ENCODE data around the gene EEA1. TPM values are rescaled to one million over a fixed set of nuclear protein-coding genes. Genes with fewer than 3 reads are reported as not detected.

EEA1 gene
- total and polyA plus RNA-seq, 2 experiments from 2014 or later = 19.1 to 20.7 TPM

DNA sequence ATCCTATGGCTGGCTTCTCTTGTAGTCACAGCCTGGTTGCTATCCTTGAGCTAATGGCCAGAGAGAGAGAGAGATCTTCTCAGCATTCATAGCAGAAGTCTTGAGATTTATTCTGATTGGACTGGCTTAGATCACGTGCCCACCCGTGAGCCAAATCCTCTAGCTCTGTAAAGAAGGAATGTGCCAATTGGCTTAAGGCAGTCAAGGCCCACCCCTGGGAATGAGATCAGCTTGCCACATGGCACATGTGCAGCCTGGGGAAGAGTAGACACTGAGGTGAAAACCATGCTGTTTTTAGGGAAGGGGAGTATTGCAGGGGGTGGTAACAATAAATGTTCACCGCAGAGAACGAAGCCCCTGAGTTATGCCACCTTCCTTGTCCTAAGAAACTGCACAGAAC, 190.0 kb downstream of the EEA1 start:
- Histone ChIP-seq H3K79me2 (no peaks in the 10 kb centered on the region), H2AFZ (no peak overlapping the region), H3K4me2 (no peak overlapping the region), H3K27me3 (no peaks in the 10 kb centered on the region), H4K20me1 (ENCODE audit: insufficient read depth, poor library complexity, severe bottlenecking) (no peaks in the 10 kb centered on the region), H3K9me3 (ENCODE audit: low read depth) (no peaks in the 10 kb centered on the region), H3K4me3 (no peak overlapping the region), H3K4me1 (ENCODE audit: insufficient read depth) (no peaks in the 10 kb centered on the region), H3K9me2 (replicated peaks; ENCODE audit: insufficient read depth) (no peaks in the 10 kb centered on the region), H3K36me3 (replicated peaks; ENCODE audit: insufficient read depth, low read depth) (no peaks in the 10 kb centered on the region), H3K27ac (no peak overlapping the region)
- WGBS (ENCODE audit: low lambda C conversion rate, missing lambda C conversion rate) = 87% methylated on average over 4 of the region's 4 CpGs
- DNase-seq (ENCODE audit: low spot score) = no peak
- TF ChIP-seq, protein P1, sequence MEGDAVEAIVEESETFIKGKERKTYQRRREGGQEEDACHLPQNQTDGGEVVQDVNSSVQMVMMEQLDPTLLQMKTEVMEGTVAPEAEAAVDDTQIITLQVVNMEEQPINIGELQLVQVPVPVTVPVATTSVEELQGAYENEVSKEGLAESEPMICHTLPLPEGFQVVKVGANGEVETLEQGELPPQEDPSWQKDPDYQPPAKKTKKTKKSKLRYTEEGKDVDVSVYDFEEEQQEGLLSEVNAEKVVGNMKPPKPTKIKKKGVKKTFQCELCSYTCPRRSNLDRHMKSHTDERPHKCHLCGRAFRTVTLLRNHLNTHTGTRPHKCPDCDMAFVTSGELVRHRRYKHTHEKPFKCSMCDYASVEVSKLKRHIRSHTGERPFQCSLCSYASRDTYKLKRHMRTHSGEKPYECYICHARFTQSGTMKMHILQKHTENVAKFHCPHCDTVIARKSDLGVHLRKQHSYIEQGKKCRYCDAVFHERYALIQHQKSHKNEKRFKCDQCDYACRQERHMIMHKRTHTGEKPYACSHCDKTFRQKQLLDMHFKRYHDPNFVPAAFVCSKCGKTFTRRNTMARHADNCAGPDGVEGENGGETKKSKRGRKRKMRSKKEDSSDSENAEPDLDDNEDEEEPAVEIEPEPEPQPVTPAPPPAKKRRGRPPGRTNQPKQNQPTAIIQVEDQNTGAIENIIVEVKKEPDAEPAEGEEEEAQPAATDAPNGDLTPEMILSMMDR (IDR thresholded peaks at IDR 0.05; ENCODE audit: poor library complexity) = no peak
- no peak for TF ChIP-seq EZH2 (IDR thresholded peaks at IDR 0.05; ENCODE audit: borderline replicate concordance)
- TF ChIP-seq EZH2phosphoT487 (IDR thresholded peaks at IDR 0.05; ENCODE audit: low read depth, severe bottlenecking, unreplicated experiment) = no peak

DNA sequence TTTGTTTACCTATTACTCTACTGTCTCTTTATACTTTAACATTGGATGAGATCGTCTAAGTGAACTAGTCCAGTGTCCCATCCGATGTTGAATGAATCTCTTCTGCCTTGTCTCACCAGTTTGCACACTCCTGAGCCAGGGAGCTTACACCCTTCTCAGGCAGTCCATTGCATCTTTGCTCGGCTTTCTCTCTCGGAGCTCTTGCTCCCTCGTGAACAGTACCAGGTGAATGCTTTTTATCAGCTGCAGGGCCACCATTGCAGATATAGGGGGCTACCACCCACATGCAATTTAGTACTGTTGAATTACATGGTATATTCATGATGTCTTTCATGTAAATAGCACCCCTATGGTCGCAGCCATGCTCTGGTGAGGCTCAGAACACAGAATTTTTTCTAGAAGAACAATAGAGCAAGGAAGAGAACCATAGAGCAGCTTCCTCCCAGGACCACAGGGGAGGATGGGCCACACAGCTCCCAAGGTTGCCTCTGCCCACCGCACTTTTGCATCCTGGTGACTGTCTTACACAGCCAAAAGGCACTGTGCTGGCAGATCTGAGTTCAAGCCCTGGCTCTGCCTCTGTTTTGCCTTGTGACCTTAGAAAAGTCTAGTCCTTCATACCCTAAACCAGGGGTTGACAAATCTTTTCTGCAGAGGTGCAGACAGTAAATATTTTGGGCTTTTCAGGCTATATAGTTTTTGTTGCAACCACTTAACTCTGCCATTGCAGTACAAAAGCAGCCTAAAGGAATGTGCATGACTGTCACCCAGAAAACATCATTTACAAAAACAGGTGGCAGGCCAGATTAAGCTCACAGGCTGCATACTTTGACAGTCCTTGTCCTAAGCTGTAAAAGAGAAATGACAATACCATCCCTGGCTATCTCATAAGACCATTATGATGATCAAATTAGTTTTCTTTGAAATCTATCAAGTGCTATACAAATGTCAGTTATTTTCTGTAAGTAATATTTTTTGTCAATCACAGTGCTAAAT, 190.9 kb downstream of the EEA1 start:
- 95% methylated on average over 7 of the region's 7 CpGs for WGBS (ENCODE audit: low lambda C conversion rate, missing lambda C conversion rate)
- TF ChIP-seq EZH2 (IDR thresholded peaks at IDR 0.05; ENCODE audit: borderline replicate concordance) (no peak), EZH2phosphoT487 (IDR thresholded peaks at IDR 0.05; ENCODE audit: low read depth, severe bottlenecking, unreplicated experiment) (no peak)
- TF ChIP-seq, protein P1 (IDR thresholded peaks at IDR 0.05; ENCODE audit: poor library complexity) = no peak
- H4K20me1 ChIP-seq (ENCODE audit: insufficient read depth, poor library complexity, severe bottlenecking) = no peaks in the 10 kb centered on the region
- H3K4me2 ChIP-seq = no peak overlapping the region
- no peak overlapping the region for H3K27ac ChIP-seq
- H3K9me2 ChIP-seq (replicated peaks; ENCODE audit: insufficient read depth) = no peaks in the 10 kb centered on the region
- H3K36me3 ChIP-seq (replicated peaks; ENCODE audit: insufficient read depth, low read depth) = no peaks in the 10 kb centered on the region
- no peak overlapping the region for H3K4me3 ChIP-seq
- H3K79me2 ChIP-seq = no peaks in the 10 kb centered on the region
- no peaks in the 10 kb centered on the region for H3K4me1 ChIP-seq (ENCODE audit: insufficient read depth)
- no peaks in the 10 kb centered on the region for H3K9me3 ChIP-seq (ENCODE audit: low read depth)
- DNase-seq (ENCODE audit: low spot score) = no peak
- H2AFZ ChIP-seq = no peak overlapping the region
- H3K27me3 ChIP-seq = no peaks in the 10 kb centered on the region

DNA sequence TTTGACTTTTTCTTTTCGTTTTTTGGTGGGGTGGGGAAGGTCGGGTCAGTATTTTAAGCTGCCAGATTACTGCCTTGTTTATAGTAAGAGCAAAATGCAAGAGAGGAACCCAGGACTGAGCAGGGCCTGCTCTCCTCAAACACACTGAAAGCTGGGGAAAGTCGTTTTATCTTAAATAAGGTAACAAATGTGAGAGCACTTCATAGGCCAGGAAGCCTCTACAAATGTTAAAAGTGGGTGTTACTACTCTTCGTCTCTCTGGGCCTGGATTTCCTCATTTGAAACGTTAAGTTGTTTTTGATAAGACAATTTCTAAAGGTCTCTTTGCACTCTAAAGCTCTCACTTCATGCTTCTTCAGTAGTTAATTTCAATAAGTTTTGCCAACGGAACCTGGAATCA, 192.5 kb downstream of the EEA1 start:
- no peaks in the 10 kb centered on the region for H3K9me2 ChIP-seq (replicated peaks; ENCODE audit: insufficient read depth)
- H2AFZ ChIP-seq = no peak overlapping the region
- no peak overlapping the region for H3K4me2 ChIP-seq
- no peaks in the 10 kb centered on the region for H3K9me3 ChIP-seq (ENCODE audit: low read depth)
- H4K20me1 ChIP-seq (ENCODE audit: insufficient read depth, poor library complexity, severe bottlenecking) = no peaks in the 10 kb centered on the region
- no peaks in the 10 kb centered on the region for H3K36me3 ChIP-seq (replicated peaks; ENCODE audit: insufficient read depth, low read depth)
- 62% methylated on average over 6 of the region's 6 CpGs for WGBS (ENCODE audit: low lambda C conversion rate, missing lambda C conversion rate)
- TF ChIP-seq, protein P1 (IDR thresholded peaks at IDR 0.05; ENCODE audit: poor library complexity) = no peak
- no peak for TF ChIP-seq EZH2 (IDR thresholded peaks at IDR 0.05; ENCODE audit: borderline replicate concordance)
- TF ChIP-seq EZH2phosphoT487 (IDR thresholded peaks at IDR 0.05; ENCODE audit: low read depth, severe bottlenecking, unreplicated experiment) = no peak
- no peak overlapping the region for H3K4me3 ChIP-seq
- no peak overlapping the region for H3K27ac ChIP-seq
- H3K4me1 ChIP-seq (ENCODE audit: insufficient read depth) = no peaks in the 10 kb centered on the region
- no peaks in the 10 kb centered on the region for H3K27me3 ChIP-seq
- H3K79me2 ChIP-seq = no peaks in the 10 kb centered on the region
- no peak for DNase-seq (ENCODE audit: low spot score)

Measured in hepatocyte (in vitro differentiated cells).